B cell (primary cell): ENCODE results near the gene RNH1.

Experiments
- EZH2 ChIP-seq: IDR thresholded peaks from 2 replicates; pipeline ENCODE4 v1.6.1; 2012; ENCODE audit warnings: borderline replicate concordance, low read depth, mild to moderate bottlenecking, moderate library complexity, low read length; ENCODE audit not compliant: insufficient read depth, poor library complexity, severe bottlenecking
- TF ChIP-seq, protein P1 (sequence below): fragments of 200-600 bp; IDR thresholded peaks from one replicate; pipeline ENCODE4 v1.8.0; 2022; ENCODE audit warnings: antibody characterized with exemption, mild to moderate bottlenecking

DNA sequence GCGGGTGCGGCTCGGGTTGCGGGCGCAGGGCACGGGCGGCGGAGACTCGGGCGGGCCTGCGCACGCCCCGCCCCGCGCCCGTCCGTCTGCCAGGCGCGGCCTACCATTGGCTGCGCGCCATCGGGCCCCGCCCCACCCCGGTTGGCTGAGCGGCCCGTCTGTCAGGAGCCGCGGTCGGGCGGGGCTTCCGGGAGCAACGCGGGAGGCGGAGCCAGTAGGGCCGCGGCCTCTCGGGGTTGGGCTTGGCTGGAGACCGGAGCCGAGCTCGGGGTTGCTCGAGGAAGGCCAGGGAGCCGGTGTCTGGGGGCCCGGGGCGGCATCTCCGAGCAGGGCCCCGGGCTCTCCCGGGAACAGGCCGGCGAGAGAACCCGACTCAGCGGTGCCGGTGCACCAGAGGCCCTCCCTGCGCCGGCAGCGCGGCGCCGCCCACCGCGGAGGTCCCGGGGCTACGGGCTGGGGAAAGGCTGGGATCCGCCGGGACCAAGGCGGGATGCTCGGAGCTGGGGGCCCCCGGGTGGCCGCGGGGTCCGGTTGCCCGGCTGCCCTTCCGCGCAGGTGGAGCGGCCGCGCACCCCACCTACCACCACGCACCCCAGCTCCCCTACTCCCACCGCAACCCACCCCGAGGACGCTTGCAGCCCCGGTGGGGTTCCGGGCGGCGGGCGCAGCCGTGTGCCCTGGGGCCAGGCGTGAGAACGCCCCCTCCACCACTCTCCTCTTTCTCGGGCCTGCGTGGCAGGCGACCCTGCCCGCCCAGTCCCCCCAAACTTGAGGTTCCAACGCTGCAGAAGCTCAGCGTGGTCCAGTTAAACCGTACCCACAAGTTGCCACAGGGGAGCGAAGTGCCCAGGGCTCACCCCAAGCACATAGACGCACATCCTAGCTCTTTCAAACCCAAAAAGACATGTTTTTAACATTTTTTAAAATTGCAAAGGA lies 28.7 kb upstream of the RNH1 start, which contains the start of gene HRAS:
- TF ChIP-seq, protein P1, sequence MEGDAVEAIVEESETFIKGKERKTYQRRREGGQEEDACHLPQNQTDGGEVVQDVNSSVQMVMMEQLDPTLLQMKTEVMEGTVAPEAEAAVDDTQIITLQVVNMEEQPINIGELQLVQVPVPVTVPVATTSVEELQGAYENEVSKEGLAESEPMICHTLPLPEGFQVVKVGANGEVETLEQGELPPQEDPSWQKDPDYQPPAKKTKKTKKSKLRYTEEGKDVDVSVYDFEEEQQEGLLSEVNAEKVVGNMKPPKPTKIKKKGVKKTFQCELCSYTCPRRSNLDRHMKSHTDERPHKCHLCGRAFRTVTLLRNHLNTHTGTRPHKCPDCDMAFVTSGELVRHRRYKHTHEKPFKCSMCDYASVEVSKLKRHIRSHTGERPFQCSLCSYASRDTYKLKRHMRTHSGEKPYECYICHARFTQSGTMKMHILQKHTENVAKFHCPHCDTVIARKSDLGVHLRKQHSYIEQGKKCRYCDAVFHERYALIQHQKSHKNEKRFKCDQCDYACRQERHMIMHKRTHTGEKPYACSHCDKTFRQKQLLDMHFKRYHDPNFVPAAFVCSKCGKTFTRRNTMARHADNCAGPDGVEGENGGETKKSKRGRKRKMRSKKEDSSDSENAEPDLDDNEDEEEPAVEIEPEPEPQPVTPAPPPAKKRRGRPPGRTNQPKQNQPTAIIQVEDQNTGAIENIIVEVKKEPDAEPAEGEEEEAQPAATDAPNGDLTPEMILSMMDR, result no peak
- no peak for TF ChIP-seq EZH2
